ENCODE measurements around the gene GAS2L1.

DNA sequence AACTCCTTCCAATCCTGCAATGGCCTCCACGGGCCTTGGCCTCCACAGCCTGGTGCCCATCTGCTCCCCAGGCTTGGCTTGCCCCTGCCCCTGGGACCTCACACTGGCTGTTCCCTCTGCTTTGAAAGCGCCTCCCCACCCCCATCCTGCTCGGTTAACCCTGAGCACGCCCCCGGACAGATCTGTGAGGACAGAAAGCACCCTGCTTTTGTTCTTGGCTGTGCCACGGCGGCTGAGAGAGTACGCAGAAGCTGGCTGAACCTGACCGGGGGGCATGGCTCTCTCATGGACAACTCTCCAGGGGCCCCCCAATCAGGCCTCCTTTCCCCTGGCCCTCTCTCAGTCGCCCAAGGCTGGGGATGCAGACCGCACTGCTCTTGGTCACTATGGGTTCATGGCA is 29.2 kb downstream of the GAS2L1 start:
- TF ChIP-seq POLR2A (IDR thresholded peaks at IDR 0.05) = no peak
- TF ChIP-seq, protein P1, sequence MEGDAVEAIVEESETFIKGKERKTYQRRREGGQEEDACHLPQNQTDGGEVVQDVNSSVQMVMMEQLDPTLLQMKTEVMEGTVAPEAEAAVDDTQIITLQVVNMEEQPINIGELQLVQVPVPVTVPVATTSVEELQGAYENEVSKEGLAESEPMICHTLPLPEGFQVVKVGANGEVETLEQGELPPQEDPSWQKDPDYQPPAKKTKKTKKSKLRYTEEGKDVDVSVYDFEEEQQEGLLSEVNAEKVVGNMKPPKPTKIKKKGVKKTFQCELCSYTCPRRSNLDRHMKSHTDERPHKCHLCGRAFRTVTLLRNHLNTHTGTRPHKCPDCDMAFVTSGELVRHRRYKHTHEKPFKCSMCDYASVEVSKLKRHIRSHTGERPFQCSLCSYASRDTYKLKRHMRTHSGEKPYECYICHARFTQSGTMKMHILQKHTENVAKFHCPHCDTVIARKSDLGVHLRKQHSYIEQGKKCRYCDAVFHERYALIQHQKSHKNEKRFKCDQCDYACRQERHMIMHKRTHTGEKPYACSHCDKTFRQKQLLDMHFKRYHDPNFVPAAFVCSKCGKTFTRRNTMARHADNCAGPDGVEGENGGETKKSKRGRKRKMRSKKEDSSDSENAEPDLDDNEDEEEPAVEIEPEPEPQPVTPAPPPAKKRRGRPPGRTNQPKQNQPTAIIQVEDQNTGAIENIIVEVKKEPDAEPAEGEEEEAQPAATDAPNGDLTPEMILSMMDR (IDR thresholded peaks at IDR 0.05) = no peak

Data from heart left ventricle (tissue), 13 donors.